Measurements from ENCODE around the gene DOCK1.

DOCK1 gene

DNA sequence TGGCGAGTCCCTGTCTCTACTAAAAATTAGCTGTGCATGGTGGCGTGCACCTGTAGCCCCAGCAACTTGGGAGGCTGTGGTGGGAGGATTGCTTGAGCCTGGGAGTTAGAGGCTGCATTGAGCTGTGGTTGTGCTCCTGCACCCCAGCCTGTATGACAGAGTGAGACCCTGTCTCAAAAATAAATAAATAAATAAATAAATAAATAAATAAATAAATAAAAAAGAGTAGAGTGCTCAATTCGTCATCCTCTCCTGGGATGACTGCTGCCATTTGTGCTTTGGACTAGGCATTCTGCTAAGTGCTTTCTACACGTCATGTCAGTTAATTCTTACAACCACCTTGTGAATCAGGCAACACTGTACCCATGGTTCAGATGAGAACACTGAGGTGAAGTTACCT, 130.6 kb downstream of the DOCK1 start:
- DNase-seq (ENCODE audit: low read depth in 2 of 2), result no peak

DNA sequence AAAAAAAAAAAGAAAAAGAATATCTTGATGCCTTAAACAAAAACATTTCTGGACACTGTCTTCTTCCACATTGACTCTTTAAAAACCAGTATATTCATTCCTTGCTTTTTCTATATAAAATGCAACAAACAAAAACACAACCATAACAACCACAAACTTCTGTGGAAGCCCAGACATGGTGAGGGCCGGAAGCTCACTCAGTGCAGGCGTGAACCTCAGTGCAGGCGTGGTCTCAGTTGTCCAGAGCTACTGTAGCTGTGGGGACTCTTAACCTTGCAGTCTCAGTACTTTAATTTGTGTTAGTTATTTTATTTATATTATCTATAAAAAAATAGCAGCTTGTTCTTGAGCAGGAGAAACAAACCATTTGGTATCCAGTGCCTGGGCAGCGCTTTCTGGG, 131.8 kb downstream of the DOCK1 start:
- no peak for DNase-seq (ENCODE audit: low read depth in 2 of 2)

DNA sequence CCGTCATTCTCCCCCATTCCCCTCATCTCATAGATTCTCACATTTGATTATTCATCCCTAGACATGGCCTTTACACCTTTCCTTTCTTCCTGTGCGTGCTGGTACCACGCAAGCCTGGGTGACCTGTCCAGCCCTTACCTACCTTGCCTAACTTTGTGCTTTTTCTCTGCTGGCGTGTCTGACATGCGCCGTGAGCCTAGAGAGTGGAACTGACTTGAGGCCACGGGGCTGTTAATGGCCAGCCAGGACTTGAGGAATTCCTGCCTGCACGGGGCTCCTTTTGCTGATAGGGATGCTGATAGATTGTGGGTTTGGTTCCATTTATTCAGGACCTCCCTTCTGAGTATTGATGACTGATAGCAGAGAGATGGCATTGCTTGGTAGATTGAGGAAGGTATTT, 134.2 kb downstream of the DOCK1 start:
- no peak for DNase-seq (ENCODE audit: low read depth in 2 of 2)

DNA sequence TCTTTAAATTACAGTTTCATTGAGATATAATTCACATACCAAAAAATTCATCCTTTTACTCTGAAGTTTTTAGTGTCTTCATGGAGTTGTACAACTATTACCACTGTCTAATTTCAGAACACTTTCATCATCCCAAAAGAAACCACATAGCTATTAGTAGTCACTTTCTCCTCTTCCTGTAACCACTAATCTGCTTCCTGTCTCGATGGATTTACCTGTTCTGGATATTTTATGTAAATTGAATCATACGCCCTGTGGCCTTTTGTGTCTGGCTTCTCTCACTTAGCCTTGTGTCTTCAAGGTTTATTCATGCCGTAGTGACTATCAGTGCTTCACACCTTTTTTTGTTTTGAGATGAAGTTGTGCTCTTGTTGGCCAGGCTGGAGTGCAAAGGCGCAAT, 135.5 kb downstream of the DOCK1 start:
- no peak for DNase-seq (ENCODE audit: low read depth in 2 of 2)

DNA sequence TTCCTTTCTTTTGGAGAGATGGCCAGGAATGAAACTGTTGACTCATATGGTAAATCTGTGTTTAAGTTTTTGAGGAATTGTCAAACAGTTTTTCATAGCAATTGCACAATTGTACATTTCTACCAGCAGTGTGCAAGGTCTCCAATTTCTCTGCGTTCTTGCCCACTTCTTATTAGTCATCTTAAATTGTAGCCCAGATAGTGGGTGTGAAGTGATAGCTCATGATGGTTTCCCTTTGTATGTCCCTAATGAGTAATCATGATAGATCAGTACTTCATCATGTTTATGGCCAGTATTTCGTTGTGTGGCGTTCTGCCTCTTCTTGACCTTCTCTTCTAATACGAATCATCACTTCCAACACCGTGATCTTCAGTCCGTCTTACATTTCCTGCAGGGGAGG, 136.3 kb downstream of the DOCK1 start:
- peak; percentile 88 to 90 for DNase-seq (ENCODE audit: low read depth in 2 of 2)

DNA sequence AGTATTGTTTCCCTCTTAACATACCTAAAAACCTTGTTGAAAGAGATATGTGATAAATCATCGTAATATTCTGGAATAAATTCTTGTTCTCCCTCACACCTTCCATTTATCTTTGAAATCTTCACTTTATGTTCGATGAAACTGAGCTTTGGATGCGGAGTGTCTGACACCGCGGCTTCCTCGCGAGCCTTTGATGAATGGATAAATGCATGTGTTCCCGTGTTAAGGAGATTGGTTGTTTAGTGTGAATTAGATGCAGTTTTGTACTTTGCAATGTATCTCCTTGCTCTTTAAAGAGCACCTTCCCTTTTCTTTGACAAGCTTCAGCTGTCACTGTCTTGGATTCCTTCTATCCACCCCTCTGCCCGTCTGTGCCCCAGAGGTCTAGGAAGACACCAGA, 138.1 kb downstream of the DOCK1 start:
- no peak for DNase-seq (ENCODE audit: low read depth in 2 of 2)

DNA sequence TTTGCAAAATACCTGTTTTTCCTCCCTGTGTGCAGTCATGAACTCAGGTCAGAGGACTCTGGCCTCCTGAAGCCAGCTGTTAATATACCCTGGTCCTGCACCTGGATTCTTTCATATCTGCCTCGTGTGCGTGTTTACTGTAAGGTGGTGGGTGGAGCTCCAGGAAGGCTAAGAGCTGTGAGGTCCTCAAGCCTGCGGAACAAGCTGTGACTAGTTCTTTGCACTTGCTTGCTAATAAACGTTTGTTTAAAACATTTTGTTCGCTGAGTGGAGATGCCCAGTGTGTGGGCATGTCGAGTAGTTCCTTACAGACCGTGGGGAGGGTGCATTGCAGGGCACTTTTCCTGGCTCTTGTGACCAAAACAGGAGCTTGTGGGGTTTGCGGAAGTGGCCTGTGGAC, 139.0 kb downstream of the DOCK1 start:
- no peak for DNase-seq (ENCODE audit: low read depth in 2 of 2)

DNA sequence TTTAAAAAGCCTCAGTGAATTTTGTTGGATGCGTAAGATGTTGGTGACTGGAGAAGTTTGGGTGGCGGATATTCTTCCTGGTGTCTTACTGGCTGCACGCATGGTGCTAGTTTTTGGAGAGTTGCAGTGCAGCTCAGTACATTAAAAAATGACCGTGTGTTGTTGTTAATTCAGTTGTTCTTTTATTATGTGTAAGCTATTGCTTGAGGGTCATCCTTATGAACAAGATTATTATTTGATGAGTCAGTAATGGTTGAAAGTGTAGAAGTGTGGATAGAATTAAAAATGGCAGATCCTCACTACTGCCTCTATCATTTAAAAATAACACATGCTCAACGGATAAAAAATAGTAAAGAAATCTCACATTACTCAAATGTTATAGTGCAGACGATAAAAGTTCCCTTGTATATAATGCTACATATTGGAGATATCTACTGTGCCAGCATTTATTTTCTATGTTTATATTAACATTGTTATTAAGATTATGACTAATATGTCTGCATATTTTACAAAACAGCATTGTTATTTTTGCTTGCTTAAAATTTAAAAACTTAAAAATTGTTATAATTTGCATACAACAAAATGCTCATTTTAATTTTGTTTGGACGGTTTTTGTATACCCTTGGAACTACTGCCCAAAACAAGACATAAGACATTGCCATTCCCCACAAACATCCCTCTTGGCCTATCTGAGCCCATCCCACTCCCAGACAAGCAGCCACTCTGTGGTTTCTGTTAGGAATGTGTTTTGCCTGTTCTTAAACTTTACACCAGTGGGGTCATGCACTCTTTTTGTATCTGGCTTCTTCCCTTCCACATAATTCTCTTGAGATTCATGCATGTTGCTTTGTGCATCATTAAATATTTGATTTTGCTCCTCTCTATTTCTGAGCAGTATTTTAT, 142.0 kb downstream of the DOCK1 start:
- DNase-seq (ENCODE audit: low read depth in 2 of 2), result peak in 1 of 2 experiments; percentile 16

DNA sequence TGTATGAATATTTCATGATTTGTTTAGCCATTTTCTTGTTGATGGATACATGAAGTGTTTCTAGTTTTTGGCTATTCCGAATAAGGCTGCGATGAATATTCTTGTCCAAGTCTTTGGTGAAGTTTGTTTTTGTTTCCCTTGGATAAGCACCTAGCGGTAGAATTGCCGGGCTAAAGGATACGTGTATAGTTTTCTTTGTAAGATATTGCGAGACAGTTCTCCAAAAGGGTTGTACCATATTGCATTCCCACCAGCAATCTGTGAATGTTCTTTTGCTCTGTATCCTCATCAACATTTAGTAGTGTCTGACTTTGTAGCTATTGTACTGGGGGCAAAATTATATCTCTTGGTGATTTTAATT, 142.6 kb downstream of the DOCK1 start:
- no peak for DNase-seq (ENCODE audit: low read depth in 2 of 2)

DNA sequence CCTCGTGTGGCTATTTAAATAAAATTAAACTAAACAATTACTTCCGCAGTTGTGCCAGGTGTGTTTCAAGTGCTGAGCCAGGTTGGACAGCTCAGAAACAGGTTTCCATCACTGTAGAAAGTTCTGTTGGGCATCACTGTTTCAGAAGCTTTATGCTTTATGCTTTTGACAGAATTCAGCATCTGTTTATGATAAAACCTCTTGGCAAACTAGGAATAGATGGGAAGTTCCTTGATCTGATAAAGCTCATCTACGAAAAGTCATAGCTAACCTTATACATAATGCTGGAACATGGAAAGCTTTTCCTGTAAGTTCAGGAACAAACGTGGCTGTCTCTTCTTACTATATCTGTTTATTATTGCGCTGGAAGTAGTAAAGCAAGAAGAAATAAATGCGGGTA, 143.4 kb downstream of the DOCK1 start:
- no peak for DNase-seq (ENCODE audit: low read depth in 2 of 2)

DNA sequence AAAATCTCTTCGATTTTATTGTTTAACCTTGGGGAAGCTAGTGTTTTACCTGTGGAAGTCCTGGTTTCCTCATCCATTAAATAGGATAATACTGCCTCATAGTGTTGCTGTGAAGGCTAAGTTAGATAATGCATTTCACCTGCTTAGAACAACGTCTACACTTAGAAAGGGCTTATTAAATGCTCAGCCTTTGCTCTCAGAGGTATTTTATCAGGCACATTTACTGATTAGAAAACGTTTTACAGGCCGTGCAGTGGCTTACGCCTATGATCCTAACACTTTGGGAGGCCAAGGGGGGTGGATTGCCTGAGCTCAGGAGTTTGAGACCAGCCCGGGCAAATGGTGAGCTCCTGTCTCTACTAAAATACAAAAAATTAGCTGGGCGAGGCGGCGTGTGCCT, 146.8 kb downstream of the DOCK1 start:
- DNase-seq (ENCODE audit: low read depth in 2 of 2), result no peak

DNA sequence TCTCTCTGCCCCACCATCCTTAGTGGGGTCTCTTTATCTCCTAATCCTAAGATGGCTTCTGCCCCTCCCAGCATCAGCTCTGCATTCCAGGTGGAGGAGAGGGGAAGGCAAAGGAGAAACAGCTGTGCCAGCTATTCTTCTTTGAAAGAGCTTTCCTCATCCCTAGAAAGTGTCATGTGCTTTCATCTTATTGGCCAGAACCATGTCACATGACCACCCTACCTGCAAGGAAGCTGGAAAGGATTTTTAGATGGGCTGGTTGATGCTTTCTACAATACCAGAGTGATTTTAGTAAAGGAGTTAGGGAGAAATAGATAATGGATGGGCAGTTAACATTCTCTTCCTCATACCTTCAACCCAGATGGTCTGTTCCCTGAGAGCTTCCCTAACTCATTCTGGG, 150.0 kb downstream of the DOCK1 start:
- DNase-seq (ENCODE audit: low read depth in 2 of 2), result no peak

DNA sequence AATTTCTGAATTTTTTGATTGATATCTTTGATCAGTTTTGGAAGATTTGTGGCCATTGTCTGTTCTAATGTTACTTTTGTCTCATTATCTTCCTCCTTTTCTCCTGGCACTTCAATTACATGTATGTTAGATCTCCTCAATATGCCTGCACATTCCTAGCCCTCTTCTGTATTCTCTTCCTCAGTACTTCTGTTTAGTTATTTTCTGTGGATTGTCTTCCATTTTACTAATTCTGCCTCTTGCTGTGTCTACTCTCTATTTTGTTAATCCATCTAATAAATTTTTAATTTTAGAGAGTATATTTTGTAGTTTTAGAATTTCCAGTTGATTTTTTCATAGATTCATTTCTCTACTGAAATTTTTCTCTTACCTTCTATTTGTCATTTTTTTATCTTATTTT, 154.1 kb downstream of the DOCK1 start:
- DNase-seq (ENCODE audit: low read depth in 2 of 2), result no peak

DNA sequence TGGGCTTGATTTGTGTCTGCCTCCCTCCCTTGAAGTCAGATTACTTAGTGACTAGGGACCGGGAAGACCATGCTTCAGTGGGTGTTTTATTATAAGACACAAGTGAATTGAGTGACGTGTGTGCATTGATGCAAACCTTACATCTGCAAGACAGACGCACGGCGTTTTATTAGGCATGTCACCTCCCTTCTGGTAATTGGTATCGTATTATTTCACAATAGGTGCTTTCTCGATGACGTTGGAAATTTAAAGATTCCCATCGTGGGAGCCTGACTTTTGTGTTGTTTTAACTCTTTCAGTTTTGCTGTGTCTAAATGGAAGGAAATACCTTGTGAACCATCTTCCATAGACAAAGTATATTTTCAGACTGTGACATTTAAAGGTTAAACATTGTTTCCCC, 158.5 kb downstream of the DOCK1 start:
- DNase-seq (ENCODE audit: low read depth in 2 of 2), result no peak

DNA sequence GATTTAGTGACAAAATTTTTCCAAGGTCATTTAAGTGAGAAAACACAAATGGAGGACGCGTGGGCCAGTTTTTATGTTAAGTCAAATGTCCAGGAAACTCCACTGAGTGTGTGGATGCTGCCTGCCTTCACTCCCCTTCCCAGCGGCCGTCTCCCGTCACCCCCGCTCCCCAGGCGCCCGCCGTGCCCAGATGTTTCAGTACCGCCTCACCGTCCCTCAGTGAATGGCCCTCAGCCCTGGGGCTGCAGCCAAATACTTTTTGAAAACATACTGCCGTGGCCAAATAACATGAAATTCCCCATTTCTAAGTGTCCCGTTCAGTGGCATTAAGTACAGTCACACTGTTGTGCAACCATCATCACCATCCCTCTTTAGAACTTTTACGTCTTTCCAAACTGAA, 159.2 kb downstream of the DOCK1 start:
- no peak for DNase-seq (ENCODE audit: low read depth in 2 of 2)

DNA sequence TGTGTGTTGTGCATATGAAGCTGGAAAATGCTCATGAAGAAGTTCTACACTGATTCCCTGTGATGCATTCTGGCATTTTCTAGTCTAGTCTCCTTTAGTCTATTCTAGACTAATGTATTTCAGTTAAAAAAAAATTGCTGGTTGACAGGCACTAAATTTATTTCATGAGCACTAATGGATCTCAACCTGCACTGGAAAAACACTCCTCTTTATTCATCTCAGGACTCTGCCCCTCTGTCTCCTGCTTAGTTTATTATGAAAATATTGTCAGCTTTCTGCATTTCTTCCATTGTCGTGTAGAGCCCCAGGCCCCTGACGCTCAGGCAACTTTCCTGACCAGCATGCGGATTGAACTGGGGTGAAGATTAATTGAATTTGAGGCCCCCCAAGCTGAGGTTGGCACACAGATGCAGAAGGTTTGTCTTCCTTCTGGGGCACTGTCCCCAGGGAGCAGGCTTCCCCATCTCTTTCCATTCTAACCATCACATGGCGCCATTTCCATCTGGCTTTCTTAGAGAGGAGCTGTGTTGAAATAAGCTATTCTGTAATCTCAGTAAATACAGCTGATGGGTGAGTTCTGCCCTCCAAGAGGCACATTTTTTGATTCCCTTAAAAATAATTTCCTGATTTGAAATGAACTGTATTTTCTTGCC, 162.4 kb downstream of the DOCK1 start:
- no peak for DNase-seq (ENCODE audit: low read depth in 2 of 2)

DNA sequence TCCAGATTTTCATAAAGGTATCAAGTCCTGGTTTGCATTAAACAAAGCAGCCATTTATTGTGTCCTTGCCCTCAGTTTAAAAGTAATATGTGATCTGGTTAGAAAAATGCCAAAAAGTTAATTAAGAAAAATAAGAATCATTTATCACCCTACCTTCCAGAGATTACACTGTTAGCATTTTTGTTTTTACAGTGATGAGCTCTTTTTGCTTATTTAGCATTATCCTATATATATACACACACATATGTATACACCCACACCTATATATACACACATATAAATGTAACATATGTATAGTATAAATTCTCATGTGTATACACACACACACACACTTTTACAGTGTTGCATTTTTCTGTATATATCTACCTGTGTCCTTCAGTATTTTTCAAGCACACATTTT, 163.3 kb downstream of the DOCK1 start:
- DNase-seq (ENCODE audit: low read depth in 2 of 2), result no peak

DNA sequence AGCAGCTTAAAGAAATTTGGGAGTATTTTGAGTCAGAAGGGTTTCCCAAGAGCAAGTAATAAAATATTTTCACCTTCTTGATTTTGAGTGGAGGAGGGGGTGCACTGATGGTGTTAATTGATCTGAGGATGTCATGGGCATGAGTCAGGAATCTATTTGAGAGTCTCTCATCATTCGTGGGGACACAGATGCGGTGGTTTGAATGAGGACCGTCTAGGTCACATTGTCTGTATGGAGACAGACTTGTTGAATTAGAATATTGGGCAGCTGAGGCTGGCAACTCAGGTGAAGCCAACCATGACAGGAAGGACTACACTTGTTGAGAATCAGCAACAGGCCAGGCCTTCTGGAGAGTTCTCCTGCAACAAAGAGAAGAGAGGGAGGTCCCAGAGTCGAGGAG, 164.2 kb downstream of the DOCK1 start:
- no peak for DNase-seq (ENCODE audit: low read depth in 2 of 2)

DNA sequence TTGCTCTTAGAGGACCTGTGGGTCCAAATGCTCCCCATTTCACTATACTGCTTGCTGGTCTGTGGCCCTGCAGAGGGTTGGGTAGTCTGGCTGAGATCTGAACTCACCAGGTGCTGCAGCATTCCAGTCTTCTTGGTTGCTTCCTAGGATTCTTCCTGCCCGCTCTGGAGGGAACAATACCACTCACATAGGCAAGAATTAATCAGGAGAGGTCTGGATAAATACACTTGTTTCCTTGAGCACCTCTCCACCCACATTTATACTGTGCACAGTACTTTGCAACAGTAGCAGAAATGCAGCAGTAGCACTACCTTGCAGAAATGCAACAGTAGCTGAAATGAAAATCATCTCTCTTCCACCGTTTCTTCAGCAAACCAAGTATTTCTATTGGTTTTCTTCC, 165.9 kb downstream of the DOCK1 start:
- DNase-seq (ENCODE audit: low read depth in 2 of 2), result no peak

DNA sequence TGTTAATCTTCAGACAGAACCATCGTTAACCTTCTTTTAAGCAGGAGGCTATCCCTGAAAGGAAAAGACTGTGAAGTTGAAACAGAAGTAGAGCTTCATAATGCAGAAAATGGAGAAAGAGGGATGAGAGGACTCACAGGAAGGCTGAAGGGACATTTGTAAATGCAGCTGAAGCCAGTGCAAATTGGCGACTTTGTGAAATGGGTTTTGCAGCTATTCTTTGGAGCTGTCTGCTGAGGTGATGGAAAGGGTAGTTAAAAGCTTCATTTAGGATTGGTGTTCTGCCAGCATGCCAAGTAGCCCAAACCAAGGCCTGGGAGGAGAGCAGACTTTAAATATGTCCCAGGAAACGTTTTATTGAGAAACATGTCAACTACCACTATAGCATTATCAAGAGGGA, 168.4 kb downstream of the DOCK1 start:
- no peak for DNase-seq (ENCODE audit: low read depth in 2 of 2)

DNA sequence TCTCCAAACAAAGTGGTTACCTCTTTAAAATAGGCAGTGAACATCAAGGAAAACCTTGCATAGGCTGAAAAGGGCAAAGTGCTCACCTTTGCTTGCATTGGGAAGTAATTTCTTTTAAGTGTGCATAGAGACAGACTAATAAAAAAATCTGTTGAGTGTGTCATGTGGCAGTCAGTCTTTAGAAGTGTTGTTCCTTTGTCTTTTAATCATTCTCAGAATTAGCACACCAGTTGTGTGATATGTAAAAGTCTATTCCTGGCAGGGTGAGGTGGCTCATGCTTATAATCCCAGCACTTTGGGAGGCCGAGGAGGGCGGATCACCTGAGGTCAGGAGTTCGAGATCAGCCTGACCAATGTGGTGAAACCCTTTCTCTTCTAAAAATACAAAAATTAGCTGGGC, 174.2 kb downstream of the DOCK1 start:
- DNase-seq (ENCODE audit: low read depth in 2 of 2), result no peak

DNA sequence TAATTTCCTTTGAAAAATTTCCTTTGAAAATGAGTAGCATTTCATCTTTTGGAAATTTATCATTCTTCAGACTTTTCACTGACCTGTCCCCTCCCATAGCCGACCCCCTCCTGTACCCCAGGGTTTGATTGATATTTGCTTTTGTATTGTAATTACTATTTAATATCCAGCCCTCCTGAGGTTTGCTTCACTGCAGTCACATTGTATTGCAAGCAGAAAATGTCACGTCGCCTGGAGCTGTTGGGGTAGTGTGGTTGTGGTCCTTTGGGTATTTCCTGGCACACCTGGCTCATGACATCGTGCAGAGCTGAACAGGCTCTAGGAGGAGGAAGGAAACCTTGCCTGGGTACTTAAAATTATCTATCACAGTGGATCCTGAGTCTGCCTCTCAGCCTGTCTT, 175.1 kb downstream of the DOCK1 start:
- DNase-seq (ENCODE audit: low read depth in 2 of 2), result no peak

DNA sequence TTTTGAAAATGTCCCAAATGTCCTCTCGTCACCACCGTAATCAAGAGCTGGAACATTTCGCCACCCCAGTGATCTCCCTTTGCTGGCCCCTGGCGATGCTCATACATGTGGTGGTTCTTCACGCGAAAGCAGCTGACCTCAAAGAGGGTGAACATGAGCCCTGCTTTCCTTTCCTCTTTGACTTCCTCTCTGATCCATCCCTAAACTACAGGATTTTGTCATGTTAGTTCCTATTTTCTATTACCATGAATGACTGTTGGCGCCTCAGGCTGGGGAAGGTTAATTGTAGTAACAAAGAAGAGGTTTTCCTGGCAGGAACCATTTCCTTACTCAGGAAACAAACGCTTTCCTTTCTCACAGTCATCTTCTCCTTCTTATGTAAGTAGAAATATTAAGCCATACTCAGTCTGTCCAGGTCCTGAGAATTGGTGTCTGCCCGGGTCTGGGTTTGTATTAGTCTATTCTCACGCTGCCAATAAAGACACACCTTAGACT, 176.7 kb downstream of the DOCK1 start:
- DNase-seq (ENCODE audit: low read depth in 2 of 2), result no peak

Measured in fibroblast of skin of left biceps (primary cell).